Stimulated activated CD4-positive, alpha-beta T cell treated with anti-CD3 and anti-CD28 coated beads, TNF-alpha, amount 100 ng/mL, for 48 hours (primary cell): ENCODE measurements around the gene NECTIN2.
A peak's percentile ranks its signal among the peaks of the same experiment; 100 is the strongest.
"Not testable (repeated sequence)": the region's sequence is repeated elsewhere in the genome, so short reads cannot be mapped to it uniquely, and the experiment has no call there.

Experiments used
- DNase-seq, 3 donors: peaks; one replicate each; pipeline ENCODE4 v3.0.0-alpha.2; 2020; ENCODE audit warnings: low read depth in 3 of 3

The NECTIN2 gene

GRCh38 chr19:44908074-44908835 is 62.2 kb downstream of the NECTIN2 start:
- DNase-seq: no peak

GRCh38 chr19:44908836-44909261 is 62.8 kb downstream of the NECTIN2 start:
- no peak for DNase-seq

DNA sequence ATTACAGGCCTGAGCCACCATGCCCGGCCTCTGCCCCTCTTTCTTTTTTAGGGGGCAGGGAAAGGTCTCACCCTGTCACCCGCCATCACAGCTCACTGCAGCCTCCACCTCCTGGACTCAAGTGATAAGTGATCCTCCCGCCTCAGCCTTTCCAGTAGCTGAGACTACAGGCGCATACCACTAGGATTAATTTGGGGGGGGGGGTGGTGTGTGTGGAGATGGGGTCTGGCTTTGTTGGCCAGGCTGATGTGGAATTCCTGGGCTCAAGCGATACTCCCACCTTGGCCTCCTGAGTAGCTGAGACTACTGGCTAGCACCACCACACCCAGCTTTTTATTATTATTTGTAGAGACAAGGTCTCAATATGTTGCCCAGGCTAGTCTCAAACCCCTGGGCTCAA is 63.7 kb downstream of the NECTIN2 start:
- DNase-seq: no peak

- DNase-seq: not testable (repeated sequence)
Measured at GRCh38 chr19:44911896-44912295, 65.8 kb downstream of the NECTIN2 start.

DNA sequence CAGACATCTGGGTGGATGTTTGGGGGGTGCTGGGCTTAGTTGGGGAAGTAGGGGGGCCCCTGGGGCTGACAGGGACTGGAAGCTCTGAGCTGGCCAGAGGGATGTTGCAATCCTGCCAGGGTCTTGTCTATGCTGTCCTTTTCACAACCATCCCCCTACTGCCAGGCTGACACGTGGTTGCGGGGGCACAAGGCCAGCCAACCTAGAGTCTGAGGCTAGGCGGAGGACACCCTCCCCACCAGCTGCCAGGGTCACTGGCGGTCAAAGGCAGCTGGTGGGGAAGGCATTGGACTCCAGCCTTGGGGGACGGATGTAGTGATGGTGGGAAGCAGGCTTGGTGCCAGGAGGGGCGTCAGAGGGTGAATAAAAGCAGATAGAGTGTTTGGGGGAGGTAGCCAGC is 66.8 kb downstream of the NECTIN2 start:
- DNase-seq: no peak

- not testable (repeated sequence) for DNase-seq
Measured at GRCh38 chr19:44913512-44914432, 67.7 kb downstream of the NECTIN2 start.

- peak; percentile 62 to 74 (median 65) for DNase-seq
Measured at GRCh38 chr19:44914433-44915206, 68.5 kb downstream of the NECTIN2 start, which contains the start of gene APOC1. Gene APOC1, plus strand, starts transcription at chr19:44914608. Its CDS starts 284 bp downstream, at chr19:44914892.

GRCh38 chr19:44924243-44924725 is 78.2 kb downstream of the NECTIN2 start:
- no peak for DNase-seq

DNA sequence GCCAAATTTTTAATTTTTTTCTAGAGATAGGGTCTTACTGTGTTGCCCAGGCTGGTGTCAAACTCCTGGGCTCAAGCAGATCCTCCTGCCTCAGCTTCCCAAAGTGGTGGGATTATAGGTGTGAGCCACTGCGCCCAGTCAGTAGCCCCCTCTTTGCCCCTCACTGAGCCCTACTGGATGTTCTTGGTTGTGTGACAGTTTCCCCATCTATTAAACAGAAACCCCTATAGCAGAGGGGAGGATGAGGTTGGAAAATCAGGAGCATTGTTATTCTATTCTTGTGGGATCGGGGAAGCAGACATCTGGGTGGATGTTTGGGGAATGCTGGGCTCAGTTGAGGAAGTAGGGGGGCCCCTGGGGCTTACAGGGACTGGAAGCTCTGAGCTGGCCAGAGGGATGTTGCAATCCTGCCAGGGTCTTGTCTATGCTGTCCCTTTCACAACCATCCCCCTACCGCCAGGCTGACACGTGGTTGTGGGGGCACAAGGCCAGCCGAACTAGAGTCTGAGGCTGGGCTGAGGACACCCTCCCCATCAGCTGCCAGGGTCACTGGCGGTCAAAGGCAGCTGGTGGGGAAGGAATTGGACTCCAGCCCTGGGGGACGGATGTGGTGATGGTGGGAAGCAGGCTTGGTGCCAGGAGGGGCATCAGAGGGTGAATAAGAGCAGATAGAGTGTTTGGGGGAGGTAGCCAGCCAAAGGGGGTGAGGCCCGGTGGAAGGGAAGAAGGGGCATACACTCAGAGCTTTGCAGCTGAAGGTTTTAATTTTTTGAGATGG is 79.2 kb downstream of the NECTIN2 start:
- DNase-seq: no peak

DNA sequence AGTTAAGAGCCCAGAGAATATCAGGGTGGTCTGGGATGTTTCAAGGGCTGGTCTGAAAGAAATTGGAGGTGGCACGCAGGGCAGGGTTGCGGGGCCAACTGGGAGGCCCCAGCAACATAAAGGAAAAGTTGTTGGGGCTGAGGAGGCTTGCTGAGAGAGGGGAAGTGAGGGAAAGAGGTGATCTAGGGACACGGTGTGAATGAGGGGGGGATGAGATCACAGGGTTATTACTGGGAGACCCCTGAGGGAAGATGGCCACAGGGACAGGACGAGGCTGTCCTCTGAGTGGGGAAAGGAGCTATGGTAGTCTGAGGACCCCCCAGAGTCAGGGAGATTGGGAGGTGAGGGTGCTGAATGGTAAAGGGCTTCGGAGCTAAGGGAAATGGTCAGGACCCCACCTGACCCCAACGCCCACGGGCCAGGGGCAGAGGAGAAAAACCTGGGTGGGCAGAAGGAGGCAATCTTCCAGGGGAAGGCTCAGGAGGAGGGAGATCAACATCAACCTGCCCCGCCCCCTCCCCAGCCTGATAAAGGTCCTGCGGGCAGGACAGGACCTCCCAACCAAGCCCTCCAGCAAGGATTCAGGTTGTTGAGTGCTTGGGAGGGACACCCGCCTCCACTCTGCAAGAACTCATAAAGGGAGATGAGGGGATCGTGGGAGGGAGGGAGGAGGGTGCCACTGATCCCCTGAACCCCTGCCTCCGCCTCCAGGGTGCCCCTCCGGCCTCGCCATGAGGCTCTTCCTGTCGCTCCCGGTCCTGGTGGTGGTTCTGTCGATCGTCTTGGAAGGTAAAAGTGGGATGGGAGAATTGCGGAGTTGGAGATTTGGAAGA is 80.4 kb downstream of the NECTIN2 start:
- DNase-seq: not testable (repeated sequence)

- no peak for DNase-seq
Measured at GRCh38 chr19:44927746-44928145, 81.6 kb downstream of the NECTIN2 start.

GRCh38 chr19:44930088-44930487 is 84.0 kb downstream of the NECTIN2 start:
- DNase-seq: no peak

DNA sequence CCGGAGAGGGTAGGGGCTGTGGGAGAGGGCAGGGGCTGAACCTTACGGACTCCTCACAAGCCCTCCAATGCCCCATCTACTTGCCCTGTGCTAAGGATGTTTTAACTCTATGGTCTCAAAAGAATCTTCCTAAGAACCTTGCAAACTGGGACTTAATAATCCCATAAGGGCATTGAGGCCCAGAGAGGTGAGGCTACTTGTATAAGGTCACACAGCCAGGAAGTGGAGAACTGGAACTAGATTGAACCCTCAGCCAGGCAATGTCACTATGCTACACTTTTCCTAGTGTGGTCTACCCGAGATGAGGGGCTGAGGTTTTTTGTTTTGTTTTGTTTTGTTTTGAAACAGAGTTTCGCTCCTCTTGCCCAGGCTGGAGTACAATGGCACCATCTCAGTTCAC is 85.4 kb downstream of the NECTIN2 start:
- DNase-seq: no peak
